Activated B cell treated with CpG ODN at 0.5 μM for 24 hours (primary cell): ENCODE data around the gene CA12. TPM values are rescaled to one million over a fixed set of nuclear protein-coding genes. Genes with fewer than 3 reads are reported as not detected.

Experiments used
- ATAC-seq: fragments of 200-7000 bp; cut with Tn5 transposase; one replicate; pipeline ENCODE4 v1.10.0; 2021; ENCODE audit warnings: low read depth, mild to moderate bottlenecking, moderate library complexity
- CTCF ChIA-PET: fragments of 350-600 bp; sonication (Branson Sonifier 250); formaldehyde crosslinking; loops from one replicate; lab custom pipeline; 2021; ENCODE audit warnings: antibody characterized with exemption; lab: Charles Lee
- POLR2A ChIA-PET: fragments of 350-600 bp; sonication (Branson Sonifier 250); formaldehyde crosslinking; loops from one replicate; lab custom pipeline; 2021; ENCODE audit warnings: antibody characterized with exemption; lab: Charles Lee
- DNase-seq: peaks from one replicate; pipeline ENCODE4 v3.0.0; 2022
- H3K27ac Mint-ChIP-seq: one replicate; pipeline ENCODE4 v1.8.0; 2020; ENCODE audit warnings: mixed read lengths
- H3K27me3 Mint-ChIP-seq: one replicate; pipeline ENCODE4 v1.8.0; 2021; ENCODE audit warnings: mixed read lengths
- H3K36me3 Mint-ChIP-seq: one replicate; pipeline ENCODE4 v1.8.0; 2021; ENCODE audit warnings: low read depth, mixed read lengths
- H3K4me1 Mint-ChIP-seq: one replicate; pipeline ENCODE4 v1.8.0; 2021; ENCODE audit warnings: mixed read lengths
- H3K4me3 Mint-ChIP-seq: one replicate; pipeline ENCODE4 v1.8.0; 2020; ENCODE audit warnings: mild to moderate bottlenecking, mixed read lengths
- H3K9me3 Mint-ChIP-seq: one replicate; pipeline ENCODE4 v1.8.0; 2020; ENCODE audit warnings: mixed read lengths
- CTCF ChIP-seq: fragments of 200-600 bp; IDR thresholded peaks from one replicate; pipeline ENCODE4 v1.8.0; 2022; ENCODE audit warnings: antibody characterized with exemption, mild to moderate bottlenecking
- intact Hi-C: fragments of 100-400 bp; cut with micrococcal nuclease; formaldehyde crosslinking; loops from one replicate; pipeline ENCODE4 v1.15.1; 2024
- total RNA-seq: library from RNA; stranded (reverse); gene quantifications from 2 replicates; pipeline ENCODE4 v1.2.3, GENCODE V29; 2022

The CA12 gene
- total RNA-seq, 1 donor from 2014 or later: not detected

DNA sequence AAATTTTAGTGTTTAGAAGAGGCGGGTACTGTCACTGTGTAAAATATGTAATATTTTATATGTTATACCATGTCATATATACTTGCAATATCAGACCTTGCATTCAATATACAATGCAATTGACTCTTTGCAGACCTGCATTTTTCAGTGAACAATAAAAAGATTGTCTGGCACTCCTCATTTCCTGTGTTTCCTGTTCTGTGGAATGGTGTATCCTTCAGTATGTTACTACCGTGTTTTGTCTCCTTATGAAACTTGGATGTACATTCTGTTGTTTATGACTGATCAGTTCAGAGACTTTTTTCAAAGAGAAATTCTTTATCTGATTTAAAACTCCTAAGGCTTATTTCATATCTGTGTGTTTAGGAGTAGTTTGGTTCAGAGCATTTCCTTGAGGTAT is 72.7 kb downstream of the CA12 start:
- ATAC-seq (no peak), DNase-seq (no peak)
- Mint-ChIP-seq H3K27ac (no peak overlapping the region), H3K27me3 (no peaks in the 10 kb centered on the region), H3K9me3 (no peaks in the 10 kb centered on the region), H3K4me3 (no peak overlapping the region), H3K36me3 (peaks cover 32% of the 10 kb centered on the region), H3K4me1 (no peaks in the 10 kb centered on the region)
- TF ChIP-seq CTCF: no peak
- CTCF ChIA-PET: no interaction called here
- POLR2A ChIA-PET: no interaction called here
- intact Hi-C loops: no loop called here

- no peaks in the 10 kb centered on the region for H3K4me1 Mint-ChIP-seq
- no peaks in the 10 kb centered on the region for H3K27me3 Mint-ChIP-seq
- H3K27ac Mint-ChIP-seq: no peak overlapping the region
- CTCF ChIA-PET: no interaction called here
- intact Hi-C loops: no loop called here
- peaks cover 35% of the 10 kb centered on the region for H3K36me3 Mint-ChIP-seq
- no peaks in the 10 kb centered on the region for H3K9me3 Mint-ChIP-seq
- DNase-seq (no peak), ATAC-seq (no peak)
- no peak overlapping the region for H3K4me3 Mint-ChIP-seq
- POLR2A ChIA-PET: no interaction called here
- TF ChIP-seq CTCF: no peak
Measured at GRCh38 chr15:63308491-63308890, 73.2 kb downstream of the CA12 start.

DNA sequence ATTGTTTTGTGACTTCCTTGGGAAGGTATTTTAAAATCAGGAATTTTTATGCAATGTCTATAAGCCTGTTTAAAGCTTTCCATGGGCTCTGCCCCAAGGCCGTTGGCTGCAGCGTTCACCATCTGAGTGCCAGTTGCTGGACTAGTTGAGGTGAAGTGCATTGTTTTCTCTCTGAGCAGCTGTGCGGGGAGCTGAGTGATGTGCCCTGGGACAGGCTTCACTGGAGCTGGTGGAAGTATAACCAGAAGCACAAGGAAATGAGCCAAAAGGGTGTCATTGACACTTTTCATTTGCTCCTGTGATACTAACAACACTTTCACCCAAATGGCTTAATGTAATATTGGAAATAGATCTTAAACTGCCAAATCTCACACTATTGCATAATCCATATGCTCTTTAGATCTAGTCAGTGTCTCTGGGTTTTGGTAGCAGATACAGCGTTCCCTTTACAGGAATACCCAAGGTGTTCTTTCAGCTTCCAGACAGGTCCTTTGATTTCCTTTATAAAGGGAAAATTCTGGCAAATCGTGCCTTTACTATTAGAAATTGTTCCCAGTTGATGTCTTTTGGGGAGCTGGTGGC is 75.1 kb downstream of the CA12 start:
- TF ChIP-seq CTCF: no peak
- peaks cover 52% of the 10 kb centered on the region for H3K36me3 Mint-ChIP-seq
- no peaks in the 10 kb centered on the region for H3K9me3 Mint-ChIP-seq
- no peak overlapping the region for H3K4me3 Mint-ChIP-seq
- no peak for ATAC-seq
- no peaks in the 10 kb centered on the region for H3K4me1 Mint-ChIP-seq
- CTCF ChIA-PET: no interaction called here
- POLR2A ChIA-PET: no interaction called here
- H3K27me3 Mint-ChIP-seq: no peaks in the 10 kb centered on the region
- H3K27ac Mint-ChIP-seq: no peak overlapping the region
- no peak for DNase-seq
- intact Hi-C loops: no loop called here

DNA sequence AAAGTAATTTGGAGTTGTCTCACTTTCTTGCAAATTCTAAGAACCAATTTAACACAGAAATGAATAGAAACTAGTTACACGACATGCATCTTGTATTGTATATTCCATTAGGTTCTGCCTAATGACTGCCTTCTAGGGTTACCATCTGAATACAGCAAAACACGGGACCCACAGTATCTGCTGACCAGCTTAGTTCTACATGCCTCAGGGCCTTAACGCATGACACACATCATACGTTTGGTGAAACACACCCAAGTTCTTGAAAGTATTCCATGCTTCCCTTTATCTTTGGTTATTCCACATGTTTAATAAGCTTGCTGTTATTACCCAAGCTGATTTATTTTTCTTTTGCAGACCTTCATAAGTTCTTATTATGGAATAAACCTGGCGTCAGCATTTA is 76.4 kb downstream of the CA12 start:
- ATAC-seq (no peak), DNase-seq (no peak)
- Mint-ChIP-seq H3K4me1 (no peaks in the 10 kb centered on the region), H3K9me3 (no peaks in the 10 kb centered on the region), H3K27ac (no peak overlapping the region), H3K36me3 (peaks cover 62% of the 10 kb centered on the region), H3K4me3 (no peak overlapping the region), H3K27me3 (no peaks in the 10 kb centered on the region)
- intact Hi-C loops: no loop called here
- ChIA-PET CTCF (interaction anchor here (0.7 kb wide), 1 partner anchor 10 kb away, joined by 3 read pairs; no protein-coding TSS in a partner anchor), POLR2A (interaction anchor here (0.5 kb wide), 1 partner anchor 101 kb away, joined by 6 read pairs; no protein-coding TSS in a partner anchor)
- no peak for TF ChIP-seq CTCF

DNA sequence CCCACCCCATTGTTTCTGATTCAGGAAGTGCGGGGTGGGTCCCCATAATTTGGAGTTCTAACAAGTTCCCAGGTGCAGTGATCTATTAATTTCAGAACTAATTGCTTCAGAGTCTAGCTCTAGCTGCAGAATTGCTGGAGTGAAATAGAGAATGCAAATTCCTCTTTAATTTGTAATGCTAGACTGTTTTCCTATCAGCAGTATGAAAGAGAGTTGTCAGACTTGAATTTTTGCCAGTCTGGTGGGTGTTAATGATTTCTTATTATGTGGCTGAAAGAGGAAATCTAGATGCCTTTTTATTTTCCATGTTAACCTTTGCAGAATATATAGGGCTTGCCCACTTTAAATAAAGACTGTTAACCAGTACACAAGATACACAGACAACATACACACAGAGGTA is 80.6 kb downstream of the CA12 start:
- CTCF ChIA-PET: no interaction called here
- TF ChIP-seq CTCF: no peak
- POLR2A ChIA-PET: no interaction called here

More for the DNA sequence above, 80.6 kb downstream of the CA12 start:
- H3K4me1 Mint-ChIP-seq: no peaks in the 10 kb centered on the region
- H3K9me3 Mint-ChIP-seq: no peaks in the 10 kb centered on the region
- no peak for DNase-seq
- peaks cover 87% of the 10 kb centered on the region for H3K36me3 Mint-ChIP-seq
- no peaks in the 10 kb centered on the region for H3K27me3 Mint-ChIP-seq
- no peak overlapping the region for H3K27ac Mint-ChIP-seq
- no peak for ATAC-seq
- intact Hi-C loops: no loop called here
- no peak overlapping the region for H3K4me3 Mint-ChIP-seq
